WTC11 (cell line): ENCODE results near the gene HES1. TPM values are rescaled to one million over a fixed set of nuclear protein-coding genes. Genes with fewer than 3 reads are reported as not detected.

Experiments used
- ATAC-seq: fragments of 200-7000 bp; cut with Tn5 transposase; 2 replicates; pipeline ENCODE4 v1.10.0; 2021; ENCODE audit warnings: mild to moderate bottlenecking, moderate library complexity
- CTCF ChIA-PET: fragments of 300-600 bp; sonication (Branson Sonifier 250); formaldehyde crosslinking; loops from one replicate; lab custom pipeline; 2021; ENCODE audit warnings: antibody characterized with exemption; lab: Charles Lee
- POLR2A ChIA-PET: fragments of 350-600 bp; sonication (Branson Sonifier 250); formaldehyde crosslinking; loops from one replicate; lab custom pipeline; 2021; ENCODE audit warnings: antibody characterized with exemption; lab: Charles Lee
- DNase-seq: peaks from one replicate; pipeline ENCODE4 v3.0.0; 2021; ENCODE audit warnings: low spot score
- H3K27ac Mint-ChIP-seq: 2 replicates; pipeline ENCODE4 v1.8.0; 2021; ENCODE audit warnings: mixed read lengths
- H3K27me3 Mint-ChIP-seq: 2 replicates; pipeline ENCODE4 v1.8.0; 2021; ENCODE audit warnings: low read depth, mild to moderate bottlenecking, moderate library complexity, mixed read lengths
- H3K36me3 Mint-ChIP-seq: 2 replicates; pipeline ENCODE4 v1.8.0; 2021; ENCODE audit warnings: mixed read lengths
- H3K4me1 Mint-ChIP-seq: 2 replicates; pipeline ENCODE4 v1.8.0; 2022; ENCODE audit warnings: mixed read lengths
- H3K4me3 Mint-ChIP-seq: 2 replicates; pipeline ENCODE4 v1.8.0; 2021; ENCODE audit warnings: mild to moderate bottlenecking, moderate library complexity, mixed read lengths
- H3K9me3 Mint-ChIP-seq: 2 replicates; pipeline ENCODE4 v1.8.0; 2021; ENCODE audit warnings: mixed read lengths
- ERG ChIP-seq: fragments of 250-450 bp; sonication (Bioruptor Pico); IDR thresholded peaks from 2 replicates; pipeline ENCODE4 v1.8.0; 2021; ENCODE audit warnings: mild to moderate bottlenecking
- FOXP1 ChIP-seq: sonication (generic); formaldehyde crosslinking; IDR thresholded peaks from 2 replicates; pipeline ENCODE4 v1.8.0; 2022; ENCODE audit warnings: missing genetic modification reagents, mild to moderate bottlenecking, moderate library complexity, borderline replicate concordance
- JUN ChIP-seq: sonication (generic); formaldehyde crosslinking; IDR thresholded peaks from 2 replicates; pipeline ENCODE4 v1.8.0; 2023; ENCODE audit warnings: mild to moderate bottlenecking, missing genetic modification reagents
- MYBL2 ChIP-seq: sonication (generic); formaldehyde crosslinking; IDR thresholded peaks from 2 replicates; pipeline ENCODE4 v1.8.1; 2023; ENCODE audit warnings: mild to moderate bottlenecking, moderate library complexity, missing genetic modification reagents
- NR2C2 ChIP-seq: sonication (generic); formaldehyde crosslinking; IDR thresholded peaks from 2 replicates; pipeline ENCODE4 v1.8.0; 2022; ENCODE audit warnings: mild to moderate bottlenecking, missing genetic modification reagents
- PRRX2 ChIP-seq: fragments of 250-450 bp; sonication (Bioruptor Pico); IDR thresholded peaks from 2 replicates; pipeline ENCODE4 v1.8.0; 2021; ENCODE audit warnings: mild to moderate bottlenecking
- ZNF232 ChIP-seq: sonication (generic); formaldehyde crosslinking; IDR thresholded peaks from 2 replicates; pipeline ENCODE4 v1.8.0; 2022; ENCODE audit warnings: mild to moderate bottlenecking, missing genetic modification reagents
- ZNF263 ChIP-seq: sonication (generic); formaldehyde crosslinking; IDR thresholded peaks from 2 replicates; pipeline ENCODE4 v1.8.1; 2022; ENCODE audit warnings: low read depth, mild to moderate bottlenecking, moderate library complexity, missing genetic modification reagents
- ZNF396 ChIP-seq: fragments of 250-450 bp; sonication (Bioruptor Pico); IDR thresholded peaks from 2 replicates; pipeline ENCODE4 v1.8.0; 2021; ENCODE audit warnings: mild to moderate bottlenecking, moderate library complexity, borderline replicate concordance
- ZNF423 ChIP-seq: fragments of 250-450 bp; sonication (Bioruptor Pico); IDR thresholded peaks from 2 replicates; pipeline ENCODE4 v2.1.2; 2022; ENCODE audit warnings: mild to moderate bottlenecking, moderate library complexity
- total RNA-seq: library from RNA; stranded (reverse); gene quantifications from 3 replicates; pipeline ENCODE4 v1.2.3, GENCODE V29; 2021
- TF ChIP-seq, protein P1 (sequence below): sonication (generic); formaldehyde crosslinking; IDR thresholded peaks from 2 replicates; pipeline ENCODE4 v1.8.1; 2023; ENCODE audit warnings: mild to moderate bottlenecking, missing genetic modification reagents
- TF ChIP-seq, protein P2 (sequence below): sonication (generic); formaldehyde crosslinking; IDR thresholded peaks from 2 replicates; pipeline ENCODE4 v1.8.1; 2023; ENCODE audit warnings: mild to moderate bottlenecking, missing genetic modification reagents, moderate library complexity
- TF ChIP-seq, protein P3 (sequence below): fragments of 250-450 bp; sonication (Bioruptor Pico); conservative IDR thresholded peaks from 2 replicates; pipeline ENCODE4 v1.9.0; 2021; ENCODE audit warnings: mild to moderate bottlenecking
- TF ChIP-seq, protein P4 (sequence below): sonication (generic); formaldehyde crosslinking; conservative IDR thresholded peaks from 2 replicates; pipeline ENCODE4 v1.8.1; 2022; ENCODE audit warnings: mild to moderate bottlenecking, missing genetic modification reagents
- TF ChIP-seq, protein P5 (sequence below): sonication (generic); formaldehyde crosslinking; IDR thresholded peaks from 2 replicates; pipeline ENCODE4 v1.8.1; 2022; ENCODE audit warnings: mild to moderate bottlenecking, moderate library complexity, missing genetic modification reagents
- TF ChIP-seq, protein P6 (sequence below): fragments of 250-450 bp; sonication (Bioruptor Pico); IDR thresholded peaks from 2 replicates; pipeline ENCODE4 v1.9.0; 2021; ENCODE audit warnings: mild to moderate bottlenecking

The HES1 gene
- total RNA-seq, 1 experiment from 2014 or later, result 28.4 TPM

DNA sequence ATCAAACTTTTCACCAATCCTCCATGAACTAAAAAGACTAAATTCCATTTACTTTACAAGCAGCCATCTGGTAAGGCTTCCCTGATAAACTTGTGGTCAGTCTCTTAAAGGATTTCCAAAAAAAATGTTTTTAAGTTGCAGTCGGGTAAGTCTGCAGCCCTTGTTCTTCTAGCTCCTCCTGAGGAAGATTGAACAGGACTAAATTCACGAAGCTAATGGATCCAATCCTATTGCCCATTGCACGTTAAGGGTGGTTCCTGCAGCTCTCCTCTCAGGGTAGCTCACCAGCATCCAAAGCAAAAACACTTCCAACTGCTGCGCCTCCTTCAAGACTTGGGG is 2.8 kb downstream of the HES1 start:
- Mint-ChIP-seq H3K9me3 (no peaks in the 10 kb centered on the region), H3K4me1 (peaks cover 41% of the 10 kb centered on the region)
- CTCF ChIA-PET, result interaction anchor here (1.0 to 4.4 kb wide), 12 partner anchors 28 to 358 kb away, joined by 3 to 32 read pairs (median 4); no protein-coding TSS in a partner anchor
- no peak for TF ChIP-seq ERG (CRISPR knock-in tag)
- TF ChIP-seq, protein P1, sequence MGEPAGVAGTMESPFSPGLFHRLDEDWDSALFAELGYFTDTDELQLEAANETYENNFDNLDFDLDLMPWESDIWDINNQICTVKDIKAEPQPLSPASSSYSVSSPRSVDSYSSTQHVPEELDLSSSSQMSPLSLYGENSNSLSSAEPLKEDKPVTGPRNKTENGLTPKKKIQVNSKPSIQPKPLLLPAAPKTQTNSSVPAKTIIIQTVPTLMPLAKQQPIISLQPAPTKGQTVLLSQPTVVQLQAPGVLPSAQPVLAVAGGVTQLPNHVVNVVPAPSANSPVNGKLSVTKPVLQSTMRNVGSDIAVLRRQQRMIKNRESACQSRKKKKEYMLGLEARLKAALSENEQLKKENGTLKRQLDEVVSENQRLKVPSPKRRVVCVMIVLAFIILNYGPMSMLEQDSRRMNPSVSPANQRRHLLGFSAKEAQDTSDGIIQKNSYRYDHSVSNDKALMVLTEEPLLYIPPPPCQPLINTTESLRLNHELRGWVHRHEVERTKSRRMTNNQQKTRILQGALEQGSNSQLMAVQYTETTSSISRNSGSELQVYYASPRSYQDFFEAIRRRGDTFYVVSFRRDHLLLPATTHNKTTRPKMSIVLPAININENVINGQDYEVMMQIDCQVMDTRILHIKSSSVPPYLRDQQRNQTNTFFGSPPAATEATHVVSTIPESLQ (CRISPR knock-in tag), result no peak
- no peak for TF ChIP-seq FOXP1
- TF ChIP-seq, protein P2, sequence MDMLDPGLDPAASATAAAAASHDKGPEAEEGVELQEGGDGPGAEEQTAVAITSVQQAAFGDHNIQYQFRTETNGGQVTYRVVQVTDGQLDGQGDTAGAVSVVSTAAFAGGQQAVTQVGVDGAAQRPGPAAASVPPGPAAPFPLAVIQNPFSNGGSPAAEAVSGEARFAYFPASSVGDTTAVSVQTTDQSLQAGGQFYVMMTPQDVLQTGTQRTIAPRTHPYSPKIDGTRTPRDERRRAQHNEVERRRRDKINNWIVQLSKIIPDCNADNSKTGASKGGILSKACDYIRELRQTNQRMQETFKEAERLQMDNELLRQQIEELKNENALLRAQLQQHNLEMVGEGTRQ (CRISPR knock-in tag), result no peak
- TF ChIP-seq NR2C2 (CRISPR knock-in tag), result no peak
- no peak for TF ChIP-seq JUN
- TF ChIP-seq ZNF263 (CRISPR knock-in tag), result no peak
- TF ChIP-seq PRRX2 (CRISPR knock-in tag), result no peak
- TF ChIP-seq, all 79 proteins: peak for 0
- peaks cover 21% of the 10 kb centered on the region for H3K36me3 Mint-ChIP-seq
- peak overlapping the region; percentile 86 for H3K4me3 Mint-ChIP-seq
- DNase-seq, result no peak
- peaks cover under 1% of the 10 kb centered on the region; the same call in 1 of the 2 replicates for H3K27me3 Mint-ChIP-seq
- POLR2A ChIA-PET, result interaction anchor here (1.0 to 2.3 kb wide), 2 partner anchors 8 to 177 kb away, joined by 3 to 6 read pairs; no protein-coding TSS in a partner anchor
- H3K27ac Mint-ChIP-seq, result peak overlapping the region; percentile 80
- no peak for ATAC-seq

GRCh38 chr3:194139071-194139813 is 3.3 kb downstream of the HES1 start:
- H3K4me1 Mint-ChIP-seq, result peaks cover 40% of the 10 kb centered on the region
- DNase-seq, result peak; percentile 43
- no peak for TF ChIP-seq ZNF396 (CRISPR knock-in tag)
- TF ChIP-seq, protein P3, sequence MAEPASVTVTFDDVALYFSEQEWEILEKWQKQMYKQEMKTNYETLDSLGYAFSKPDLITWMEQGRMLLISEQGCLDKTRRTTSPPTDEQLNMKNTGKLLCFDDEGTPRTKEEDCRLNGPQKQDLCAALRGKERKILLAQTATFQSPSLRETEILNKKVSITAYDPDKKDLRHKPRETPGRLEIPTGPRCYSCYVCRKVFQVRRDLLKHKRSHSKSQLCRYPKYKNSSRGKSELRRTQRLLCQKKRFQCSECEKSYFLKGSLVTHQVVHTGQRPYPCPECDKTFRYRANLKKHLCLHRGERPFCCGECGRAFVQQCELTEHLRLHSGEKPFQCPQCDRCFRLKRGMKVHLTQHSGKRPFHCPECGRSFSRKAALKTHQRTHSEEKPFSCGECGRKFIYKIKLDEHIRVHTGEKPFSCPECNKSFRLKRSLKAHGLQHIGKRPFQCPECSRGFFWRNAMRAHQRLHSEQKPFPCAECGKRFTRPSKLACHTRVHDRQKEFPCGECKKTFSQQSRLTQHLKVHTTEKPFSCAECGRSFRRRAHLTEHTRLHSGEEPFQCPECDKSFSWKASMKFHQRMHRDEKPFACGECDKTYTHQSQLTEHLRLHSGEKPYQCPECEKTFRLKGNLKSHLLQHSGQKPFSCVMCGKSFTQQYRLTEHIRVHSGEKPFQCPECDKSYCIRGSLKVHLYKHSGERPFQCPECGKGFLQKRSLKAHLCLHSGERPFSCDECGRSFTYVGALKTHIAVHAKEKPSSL (CRISPR knock-in tag), result peak; percentile 63; the same call in 1 of the 2 replicates
- TF ChIP-seq ZNF263 (CRISPR knock-in tag), result peak; percentile 58; the same call in 1 of the 2 replicates
- CTCF ChIA-PET, result interaction anchor here (0.7 to 4.4 kb wide), 12 partner anchors 28 to 359 kb away, joined by 3 to 32 read pairs (median 4); no protein-coding TSS in a partner anchor
- H3K9me3 Mint-ChIP-seq, result no peaks in the 10 kb centered on the region
- H3K27me3 Mint-ChIP-seq, result no peaks in the 10 kb centered on the region
- POLR2A ChIA-PET, result interaction anchor here (1.0 to 2.3 kb wide), 2 partner anchors 9 to 176 kb away, joined by 3 to 6 read pairs; no protein-coding TSS in a partner anchor
- H3K27ac Mint-ChIP-seq, result peak overlapping the region; percentile 95
- peak overlapping the region; percentile 86 for H3K4me3 Mint-ChIP-seq
- peaks cover 21% of the 10 kb centered on the region for H3K36me3 Mint-ChIP-seq
- ATAC-seq, result no peak

GRCh38 chr3:194139814-194140391 is 4.0 kb downstream of the HES1 start:
- Mint-ChIP-seq H3K9me3 (no peaks in the 10 kb centered on the region), H3K4me3 (peak overlapping the region; percentile 49), H3K27ac (peak overlapping the region; percentile 95), H3K4me1 (peaks cover 40% of the 10 kb centered on the region), H3K27me3 (no peaks in the 10 kb centered on the region), H3K36me3 (peaks cover 21% of the 10 kb centered on the region)
- ATAC-seq, result no peak
- POLR2A ChIA-PET, result interaction anchor here (0.6 to 2.3 kb wide), 3 partner anchors 9 to 176 kb away, joined by 3 to 6 read pairs (median 3); no protein-coding TSS in a partner anchor
- CTCF ChIA-PET, result interaction anchor here (0.7 to 4.4 kb wide), 12 partner anchors 27 to 359 kb away, joined by 3 to 32 read pairs (median 4); no protein-coding TSS in a partner anchor
- no peak for DNase-seq
- TF ChIP-seq NR2C2 (CRISPR knock-in tag) (no peak), ZNF232 (CRISPR knock-in tag) (no peak), MYBL2 (no peak), ZNF423 (CRISPR knock-in tag) (no peak)
- TF ChIP-seq, protein P4, sequence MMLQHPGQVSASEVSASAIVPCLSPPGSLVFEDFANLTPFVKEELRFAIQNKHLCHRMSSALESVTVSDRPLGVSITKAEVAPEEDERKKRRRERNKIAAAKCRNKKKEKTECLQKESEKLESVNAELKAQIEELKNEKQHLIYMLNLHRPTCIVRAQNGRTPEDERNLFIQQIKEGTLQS (CRISPR knock-in tag), result no peak
- TF ChIP-seq, protein P5, sequence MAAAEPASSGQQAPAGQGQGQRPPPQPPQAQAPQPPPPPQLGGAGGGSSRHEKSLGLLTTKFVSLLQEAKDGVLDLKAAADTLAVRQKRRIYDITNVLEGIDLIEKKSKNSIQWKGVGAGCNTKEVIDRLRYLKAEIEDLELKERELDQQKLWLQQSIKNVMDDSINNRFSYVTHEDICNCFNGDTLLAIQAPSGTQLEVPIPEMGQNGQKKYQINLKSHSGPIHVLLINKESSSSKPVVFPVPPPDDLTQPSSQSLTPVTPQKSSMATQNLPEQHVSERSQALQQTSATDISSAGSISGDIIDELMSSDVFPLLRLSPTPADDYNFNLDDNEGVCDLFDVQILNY (CRISPR knock-in tag), result no peak
- TF ChIP-seq, protein P6, sequence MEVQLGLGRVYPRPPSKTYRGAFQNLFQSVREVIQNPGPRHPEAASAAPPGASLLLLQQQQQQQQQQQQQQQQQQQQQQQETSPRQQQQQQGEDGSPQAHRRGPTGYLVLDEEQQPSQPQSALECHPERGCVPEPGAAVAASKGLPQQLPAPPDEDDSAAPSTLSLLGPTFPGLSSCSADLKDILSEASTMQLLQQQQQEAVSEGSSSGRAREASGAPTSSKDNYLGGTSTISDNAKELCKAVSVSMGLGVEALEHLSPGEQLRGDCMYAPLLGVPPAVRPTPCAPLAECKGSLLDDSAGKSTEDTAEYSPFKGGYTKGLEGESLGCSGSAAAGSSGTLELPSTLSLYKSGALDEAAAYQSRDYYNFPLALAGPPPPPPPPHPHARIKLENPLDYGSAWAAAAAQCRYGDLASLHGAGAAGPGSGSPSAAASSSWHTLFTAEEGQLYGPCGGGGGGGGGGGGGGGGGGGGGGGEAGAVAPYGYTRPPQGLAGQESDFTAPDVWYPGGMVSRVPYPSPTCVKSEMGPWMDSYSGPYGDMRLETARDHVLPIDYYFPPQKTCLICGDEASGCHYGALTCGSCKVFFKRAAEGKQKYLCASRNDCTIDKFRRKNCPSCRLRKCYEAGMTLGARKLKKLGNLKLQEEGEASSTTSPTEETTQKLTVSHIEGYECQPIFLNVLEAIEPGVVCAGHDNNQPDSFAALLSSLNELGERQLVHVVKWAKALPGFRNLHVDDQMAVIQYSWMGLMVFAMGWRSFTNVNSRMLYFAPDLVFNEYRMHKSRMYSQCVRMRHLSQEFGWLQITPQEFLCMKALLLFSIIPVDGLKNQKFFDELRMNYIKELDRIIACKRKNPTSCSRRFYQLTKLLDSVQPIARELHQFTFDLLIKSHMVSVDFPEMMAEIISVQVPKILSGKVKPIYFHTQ (CRISPR knock-in tag), result no peak
